SKM-1 (cell line): ENCODE measurements around the gene LIMA1.
"Not testable (repeated sequence)": the region's sequence is repeated elsewhere in the genome, so short reads cannot be mapped to it uniquely, and the experiment has no call there.

Experiments used
- DNase-seq: peaks from one replicate; lab custom pipeline; 2025; ENCODE audit not compliant: unreplicated experiment; lab: John Stamatoyannopoulos, UW

LIMA1 gene

DNA sequence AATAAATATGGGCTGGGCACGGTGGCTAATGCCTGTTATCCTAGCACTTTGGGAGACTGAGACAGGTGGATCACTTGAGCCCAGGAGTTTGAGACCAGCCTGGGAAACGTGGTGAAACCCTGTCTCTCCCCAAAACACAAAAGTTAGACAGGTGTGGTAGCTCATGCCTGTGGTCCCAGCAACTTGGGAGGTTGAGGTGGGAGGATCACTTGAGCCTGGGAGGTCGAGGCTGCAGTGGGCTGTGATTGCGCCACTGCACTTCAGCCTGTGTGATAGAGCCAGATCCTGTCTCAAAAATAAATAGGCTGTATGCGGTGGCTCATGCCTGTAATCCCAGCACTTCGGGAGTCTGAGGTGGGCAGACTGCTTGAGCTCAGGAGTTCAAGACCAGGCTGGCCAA lies 135.3 kb downstream of the LIMA1 start:
- not testable (repeated sequence) for DNase-seq

DNA sequence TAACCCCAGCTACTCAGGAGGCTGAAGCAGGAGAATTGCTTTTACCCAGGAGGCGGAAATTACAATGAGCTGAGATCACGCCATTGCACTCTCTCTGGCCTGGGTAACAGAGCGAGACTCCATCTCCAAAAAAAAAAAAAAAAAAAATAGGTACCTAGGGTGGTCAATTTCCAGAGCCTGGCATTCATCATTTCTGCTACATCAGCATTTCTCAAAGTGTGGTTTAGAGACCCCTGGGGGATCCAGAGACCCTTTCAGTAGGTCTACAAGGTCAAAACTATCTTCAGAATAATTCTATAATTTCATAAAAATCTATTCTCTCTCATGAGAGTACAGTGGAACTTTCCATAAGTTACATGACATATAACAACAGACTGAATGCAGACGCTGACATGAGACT lies 136.0 kb downstream of the LIMA1 start:
- DNase-seq: no peak

- DNase-seq: no peak
These were observed 137.9 kb downstream of the LIMA1 start for GRCh38 chr12:50145439-50145838.

DNA sequence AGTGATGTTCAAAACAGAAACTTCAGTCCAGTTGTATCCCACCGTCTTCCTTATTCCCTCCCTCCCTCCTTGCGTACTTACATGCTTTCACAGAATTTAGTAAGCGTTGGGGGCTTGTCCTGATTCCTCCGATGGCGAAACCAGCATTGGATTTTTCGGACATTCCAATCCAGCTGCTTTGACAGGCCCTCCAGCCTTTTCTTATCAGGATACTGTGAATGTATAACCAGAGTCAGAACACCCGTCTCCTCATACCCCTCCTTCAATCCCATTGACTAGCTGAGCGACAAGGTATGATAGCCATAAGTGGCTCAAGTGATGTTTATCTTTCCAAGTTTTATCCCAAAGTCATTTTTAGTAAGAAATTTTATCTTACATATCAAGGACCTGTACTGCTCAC lies 140.3 kb downstream of the LIMA1 start:
- no peak for DNase-seq

DNA sequence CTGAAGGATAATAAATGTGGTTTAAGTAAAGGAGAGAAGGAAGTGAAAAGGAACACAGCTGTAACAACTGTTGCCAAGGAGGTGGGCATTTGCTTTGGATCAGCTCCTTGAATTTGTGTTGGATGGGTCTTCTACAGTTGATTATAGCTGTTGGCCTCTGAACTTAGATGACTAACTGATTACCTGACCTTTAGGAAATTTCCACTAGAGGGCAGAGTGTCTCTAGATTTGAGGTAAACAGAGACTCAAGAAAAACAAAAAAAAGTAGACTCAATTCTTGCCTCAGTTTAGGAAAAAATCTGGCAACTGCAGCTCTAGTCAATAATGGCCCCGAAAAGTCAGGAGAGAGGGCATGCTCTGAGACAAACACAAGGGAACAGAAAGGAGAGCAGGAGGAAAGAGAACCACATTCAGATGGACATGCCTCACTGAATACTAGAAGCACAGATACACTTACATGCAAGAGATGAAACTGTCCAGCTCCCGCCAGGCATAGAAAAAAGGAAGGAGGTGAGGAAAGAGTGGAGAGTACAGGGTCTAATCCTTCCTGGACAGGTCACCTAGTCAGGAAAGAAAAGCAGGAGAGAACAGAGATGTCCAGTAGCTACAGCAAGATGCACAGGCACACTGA lies 150.7 kb downstream of the LIMA1 start:
- DNase-seq: no peak

DNA sequence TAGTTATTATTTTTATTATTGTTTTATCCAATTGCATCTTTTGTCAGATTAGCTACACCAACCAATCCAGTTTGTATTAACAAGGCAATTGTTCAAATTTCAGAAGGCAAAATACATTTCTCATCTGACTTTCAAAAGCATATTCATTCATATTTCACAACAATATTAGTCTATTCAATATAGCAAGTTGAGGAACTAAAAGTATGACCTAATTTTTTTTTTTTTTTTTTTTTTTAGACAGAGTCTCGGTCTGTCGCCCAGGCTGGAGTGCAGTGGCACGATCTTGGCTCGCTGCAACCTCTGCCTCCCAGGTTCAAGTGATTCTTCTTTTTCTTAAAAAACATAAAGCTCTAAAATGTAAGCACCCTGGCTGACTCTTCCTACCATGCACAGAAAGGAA lies 154.0 kb downstream of the LIMA1 start:
- DNase-seq: no peak

DNA sequence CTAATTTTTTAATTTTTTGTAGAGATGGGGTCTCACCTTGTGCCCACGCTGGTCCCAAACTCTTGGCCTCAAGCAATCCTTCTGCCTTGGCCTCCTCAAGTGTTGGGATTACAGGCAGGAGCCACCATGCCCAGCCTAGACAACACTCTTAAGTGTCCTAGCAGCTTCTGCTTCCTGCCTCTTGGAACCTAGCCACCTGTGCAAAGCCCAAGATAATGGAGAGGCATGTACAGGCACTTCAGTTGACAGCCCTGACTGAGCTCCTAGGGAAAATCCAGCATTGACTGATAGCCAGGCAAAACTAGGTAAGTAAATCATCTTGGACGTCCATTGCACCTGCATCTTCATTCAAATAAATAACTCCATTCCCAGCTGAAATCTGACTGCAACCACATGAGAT lies 155.8 kb downstream of the LIMA1 start:
- DNase-seq: no peak
